Endothelial cell (in vitro differentiated cells): ENCODE data around the gene RASSF7. TPM values are rescaled to one million over a fixed set of nuclear protein-coding genes. Genes with fewer than 3 reads are reported as not detected.
"Not testable (repeated sequence)": the region's sequence is repeated elsewhere in the genome, so short reads cannot be mapped to it uniquely, and the experiment has no call there.

Experiments
- DNase-seq: peaks from one replicate; pipeline ENCODE4 v3.0.0; 2021; ENCODE audit warnings: low spot score
- H3K27ac Mint-ChIP-seq: one replicate; pipeline ENCODE4 v1.8.0; 2021; ENCODE audit warnings: mixed read lengths, inconsistent platforms; ENCODE audit not compliant: unreplicated experiment
- H3K27me3 Mint-ChIP-seq: one replicate; pipeline ENCODE4 v1.8.0; 2021; ENCODE audit warnings: mild to moderate bottlenecking, moderate library complexity, mixed read lengths, inconsistent platforms; ENCODE audit not compliant: unreplicated experiment
- H3K36me3 Mint-ChIP-seq: one replicate; pipeline ENCODE4 v1.8.0; 2021; ENCODE audit warnings: mild to moderate bottlenecking, low read depth, mixed read lengths, inconsistent platforms; ENCODE audit not compliant: unreplicated experiment
- H3K4me1 Mint-ChIP-seq: one replicate; pipeline ENCODE4 v1.8.0; 2021; ENCODE audit warnings: mild to moderate bottlenecking, mixed read lengths, inconsistent platforms; ENCODE audit not compliant: unreplicated experiment
- H3K4me3 Mint-ChIP-seq: one replicate; pipeline ENCODE4 v1.8.0; 2021; ENCODE audit warnings: mild to moderate bottlenecking, mixed read lengths, inconsistent platforms; ENCODE audit not compliant: unreplicated experiment
- H3K9me3 Mint-ChIP-seq: one replicate; pipeline ENCODE4 v1.8.0; 2021; ENCODE audit warnings: mixed read lengths, inconsistent platforms; ENCODE audit not compliant: unreplicated experiment
- total RNA-seq: library from RNA; stranded (reverse); fragmentation: NEBNext Ultra II Directional; extraction: Animal tissue kit (Norgen Biotek cat#: 25700); gene quantifications from one replicate; pipeline ENCODE4 v1.2.1, GENCODE V29; 2021; ENCODE audit not compliant: unreplicated experiment
- TF ChIP-seq, protein P1 (sequence below): fragments of 200-600 bp; sonication (generic); IDR thresholded peaks from one replicate; pipeline ENCODE4 v1.5.0; 2021; ENCODE audit warnings: antibody characterized with exemption; ENCODE audit not compliant: unreplicated experiment

Gene RASSF7
- total RNA-seq, 1 donor from 2014 or later: 8.9 TPM

DNA sequence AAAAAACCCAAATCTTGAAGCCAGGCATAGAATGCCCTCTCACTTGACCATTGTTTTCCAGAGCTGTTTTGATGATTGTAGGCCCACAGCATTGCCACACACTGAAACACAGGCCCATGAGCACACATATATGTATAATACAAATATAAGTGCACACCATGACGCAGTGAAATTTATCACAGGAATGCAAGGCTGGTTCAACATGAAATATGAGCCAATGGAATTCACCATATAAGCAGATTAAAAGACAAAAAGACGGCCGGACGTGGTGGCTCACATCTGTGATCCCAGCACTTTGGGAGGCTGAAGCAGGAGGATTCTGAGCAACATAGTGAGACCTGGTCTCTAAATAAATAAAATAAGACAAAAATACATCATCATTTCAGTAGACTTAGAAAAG is 44.4 kb upstream of the RASSF7 start:
- Mint-ChIP-seq H3K27me3 (peaks cover 13% of the 10 kb centered on the region), H3K36me3 (peaks cover 30% of the 10 kb centered on the region), H3K4me1 (no peaks in the 10 kb centered on the region), H3K4me3 (no peak overlapping the region), H3K9me3 (no peaks in the 10 kb centered on the region), H3K27ac (no peak overlapping the region)
- TF ChIP-seq, protein P1, sequence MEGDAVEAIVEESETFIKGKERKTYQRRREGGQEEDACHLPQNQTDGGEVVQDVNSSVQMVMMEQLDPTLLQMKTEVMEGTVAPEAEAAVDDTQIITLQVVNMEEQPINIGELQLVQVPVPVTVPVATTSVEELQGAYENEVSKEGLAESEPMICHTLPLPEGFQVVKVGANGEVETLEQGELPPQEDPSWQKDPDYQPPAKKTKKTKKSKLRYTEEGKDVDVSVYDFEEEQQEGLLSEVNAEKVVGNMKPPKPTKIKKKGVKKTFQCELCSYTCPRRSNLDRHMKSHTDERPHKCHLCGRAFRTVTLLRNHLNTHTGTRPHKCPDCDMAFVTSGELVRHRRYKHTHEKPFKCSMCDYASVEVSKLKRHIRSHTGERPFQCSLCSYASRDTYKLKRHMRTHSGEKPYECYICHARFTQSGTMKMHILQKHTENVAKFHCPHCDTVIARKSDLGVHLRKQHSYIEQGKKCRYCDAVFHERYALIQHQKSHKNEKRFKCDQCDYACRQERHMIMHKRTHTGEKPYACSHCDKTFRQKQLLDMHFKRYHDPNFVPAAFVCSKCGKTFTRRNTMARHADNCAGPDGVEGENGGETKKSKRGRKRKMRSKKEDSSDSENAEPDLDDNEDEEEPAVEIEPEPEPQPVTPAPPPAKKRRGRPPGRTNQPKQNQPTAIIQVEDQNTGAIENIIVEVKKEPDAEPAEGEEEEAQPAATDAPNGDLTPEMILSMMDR: no peak
- DNase-seq: no peak

DNA sequence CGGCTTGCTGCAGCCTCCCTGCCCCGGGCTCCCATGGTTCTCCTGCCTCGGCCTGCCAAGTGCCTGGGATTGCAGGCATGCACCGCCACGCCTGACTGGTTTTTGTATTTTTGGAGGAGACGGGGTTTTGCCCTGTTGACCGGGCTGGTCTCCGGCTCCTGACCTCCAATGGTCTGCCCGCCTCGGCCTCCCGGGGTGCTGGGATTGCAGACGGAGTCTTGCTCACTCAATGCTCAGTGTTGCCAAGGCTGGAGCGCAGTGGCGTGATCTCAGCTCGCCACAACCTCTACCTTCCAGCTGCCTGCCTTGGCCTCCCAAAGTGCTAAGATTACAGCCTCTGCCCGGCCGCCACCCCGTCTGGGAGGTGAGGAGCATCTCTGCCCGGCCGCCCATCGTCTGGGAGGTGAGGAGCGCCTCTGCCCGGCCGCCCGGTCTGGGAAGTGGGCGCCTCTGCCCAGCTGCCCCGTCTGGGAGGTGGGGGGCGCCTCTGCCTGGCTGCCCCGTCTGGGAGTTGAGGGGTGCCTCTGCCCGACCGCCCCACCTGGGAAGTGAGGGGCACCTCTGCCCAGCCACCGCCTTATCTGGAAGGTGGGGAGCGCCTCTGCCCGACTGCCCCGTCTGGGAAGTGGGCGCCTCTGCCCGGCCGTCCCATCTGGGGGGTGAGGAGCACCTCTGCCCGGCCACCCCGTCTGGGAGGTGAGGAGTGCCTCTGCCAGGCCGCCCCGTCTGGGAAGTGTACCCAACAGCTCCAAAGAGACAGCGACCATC is 43.7 kb upstream of the RASSF7 start:
- H3K36me3 Mint-ChIP-seq: peaks cover 27% of the 10 kb centered on the region
- H3K27ac Mint-ChIP-seq, H3K9me3 Mint-ChIP-seq, H3K4me3 Mint-ChIP-seq, DNase-seq, H3K4me1 Mint-ChIP-seq: not testable (repeated sequence)
- H3K27me3 Mint-ChIP-seq: peaks cover 13% of the 10 kb centered on the region

DNA sequence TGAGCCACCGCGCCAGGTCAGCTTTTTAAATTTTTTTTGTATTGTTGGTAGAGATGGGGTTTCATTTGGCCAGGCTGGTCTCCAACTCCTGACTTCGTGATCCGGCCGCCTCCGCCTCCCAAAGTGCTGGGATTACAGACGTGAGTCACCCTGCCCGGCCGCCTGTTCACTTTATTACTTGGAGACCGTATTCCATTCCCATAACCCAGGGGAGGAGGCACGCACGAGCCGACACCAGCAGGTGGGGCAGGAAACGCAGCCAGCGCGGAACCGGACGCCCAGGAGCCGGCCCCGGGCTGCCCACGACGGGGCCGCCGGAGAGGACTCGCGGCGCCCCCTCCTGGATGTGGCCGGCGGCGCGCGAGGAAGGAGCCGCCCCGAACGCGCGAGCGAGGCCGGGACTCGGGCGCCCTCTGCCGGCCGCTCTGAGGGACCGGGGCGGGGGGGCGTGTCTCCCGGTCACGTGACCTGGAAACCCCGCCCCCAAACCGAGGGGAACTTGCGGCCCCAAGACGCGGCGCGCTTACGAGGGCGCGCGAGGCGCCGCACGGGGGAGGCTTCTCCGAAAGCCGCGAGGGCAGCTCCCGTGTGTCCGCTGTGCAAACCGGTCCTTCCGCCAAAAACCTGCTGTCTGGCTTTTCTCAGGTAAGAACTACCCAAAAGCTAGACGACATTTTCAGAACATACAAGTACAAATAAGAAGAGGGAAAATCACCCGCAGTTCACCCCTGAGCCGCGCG is 42.1 kb upstream of the RASSF7 start:
- H3K4me1 Mint-ChIP-seq: no peaks in the 10 kb centered on the region
- H3K4me3 Mint-ChIP-seq: peak overlapping the region; percentile 62
- TF ChIP-seq, protein P1: peak; percentile 100
- DNase-seq: peak; percentile 86
- no peak overlapping the region for H3K27ac Mint-ChIP-seq
- peaks cover 12% of the 10 kb centered on the region for H3K27me3 Mint-ChIP-seq
- H3K36me3 Mint-ChIP-seq: peaks cover 27% of the 10 kb centered on the region
- no peaks in the 10 kb centered on the region for H3K9me3 Mint-ChIP-seq

DNA sequence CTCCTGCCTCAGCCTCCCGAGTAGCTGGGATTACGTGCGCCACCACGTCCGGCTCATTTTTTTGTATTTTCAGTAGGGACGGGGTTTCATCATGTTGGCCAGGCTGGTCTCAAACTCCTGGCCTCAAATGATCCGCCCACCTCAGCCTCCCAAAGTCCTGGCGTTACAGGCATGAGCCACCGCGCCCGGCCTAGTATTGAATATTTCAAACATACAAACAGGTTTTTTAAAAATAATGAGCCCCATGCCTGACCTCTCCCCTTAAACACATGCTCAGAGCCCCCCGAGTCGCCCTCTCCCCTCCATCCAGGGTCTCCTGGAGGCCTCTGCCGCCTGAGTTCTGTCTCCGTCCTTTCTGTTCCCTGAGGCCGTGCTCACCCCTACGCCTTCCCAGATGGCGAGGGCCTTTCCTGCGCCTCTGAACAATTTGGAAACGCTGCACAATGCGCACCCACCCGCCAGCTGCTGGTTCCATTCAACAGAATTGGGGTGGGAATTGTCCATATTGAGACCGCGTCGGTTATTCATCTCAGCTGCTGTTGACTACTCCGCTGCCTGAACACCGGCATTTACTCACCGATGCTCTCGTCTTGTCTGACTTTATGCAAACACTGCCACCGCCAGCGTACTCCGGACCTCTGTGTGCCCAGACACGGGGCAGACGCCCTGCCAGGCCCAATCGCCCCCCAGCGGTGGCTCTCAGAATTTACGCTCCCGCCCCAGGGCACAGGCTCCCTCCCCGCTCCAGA is 40.2 kb upstream of the RASSF7 start:
- H3K36me3 Mint-ChIP-seq: peaks cover 24% of the 10 kb centered on the region
- H3K27ac Mint-ChIP-seq: no peak overlapping the region
- no peak for DNase-seq
- TF ChIP-seq, protein P1: no peak
- no peaks in the 10 kb centered on the region for H3K9me3 Mint-ChIP-seq
- H3K27me3 Mint-ChIP-seq: peaks cover 10% of the 10 kb centered on the region
- no peaks in the 10 kb centered on the region for H3K4me1 Mint-ChIP-seq
- H3K4me3 Mint-ChIP-seq: peak overlapping the region; percentile 15

DNA sequence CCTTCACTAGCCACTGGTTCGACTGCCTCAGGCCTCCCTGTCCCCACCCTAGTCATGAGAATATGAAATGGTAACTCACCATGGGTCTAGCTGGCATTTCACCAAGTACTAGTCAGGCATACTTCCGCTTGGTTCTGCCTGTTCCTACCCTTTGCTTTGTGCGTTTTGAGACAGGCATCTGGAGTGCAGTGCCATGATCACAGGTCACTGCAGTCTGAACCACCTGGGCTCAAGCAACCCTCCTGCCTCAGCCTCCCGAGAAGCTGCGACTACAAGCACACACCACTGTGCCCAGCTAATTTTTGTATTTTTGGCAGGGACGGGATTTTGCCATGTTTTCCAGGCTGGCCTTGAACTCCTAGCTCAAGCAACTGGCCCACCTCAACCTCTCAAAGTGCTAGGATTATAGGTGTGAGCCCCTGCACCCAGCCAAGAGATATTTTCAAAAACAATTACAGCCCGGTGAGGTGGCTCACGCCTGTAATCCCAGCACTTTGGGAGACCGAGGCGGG is 39.5 kb upstream of the RASSF7 start:
- Mint-ChIP-seq H3K9me3 (no peaks in the 10 kb centered on the region), H3K27me3 (peaks cover 10% of the 10 kb centered on the region), H3K4me3 (peak overlapping the region; percentile 15), H3K36me3 (peaks cover 19% of the 10 kb centered on the region), H3K4me1 (no peaks in the 10 kb centered on the region), H3K27ac (no peak overlapping the region)
- DNase-seq: no peak
- TF ChIP-seq, protein P1: no peak
